ENCODE data around the gene DNMT3L. TPM values are rescaled to one million over a fixed set of nuclear protein-coding genes. Genes with fewer than 3 reads are reported as not detected.

The DNMT3L gene
- total RNA-seq, 1 donor = not detected

DNA sequence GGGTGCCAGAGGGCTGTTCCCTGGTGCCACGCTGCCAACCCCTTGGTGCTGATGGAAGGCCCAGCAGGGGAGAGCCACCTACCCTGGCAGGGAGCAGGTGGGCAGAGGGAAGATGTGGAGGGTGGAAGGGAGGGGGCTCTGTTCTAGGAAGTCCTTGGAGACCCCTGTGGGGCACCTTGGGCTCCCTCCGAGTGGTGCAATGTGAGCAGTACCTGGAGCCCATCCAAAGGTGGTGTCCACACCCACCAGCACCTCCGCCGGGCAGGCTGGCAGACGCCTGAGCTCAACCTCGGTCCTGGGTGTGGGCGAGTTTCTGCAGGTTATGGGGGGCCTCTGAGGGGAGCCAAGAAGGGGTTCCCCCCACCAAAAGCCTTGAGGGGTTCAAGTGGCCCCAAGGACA lies 11.3 kb upstream of the DNMT3L start:
- H3K9me3 ChIP-seq (ENCODE audit: low read depth, low read length) = no peaks in the 10 kb centered on the region
- TF ChIP-seq, protein P1, sequence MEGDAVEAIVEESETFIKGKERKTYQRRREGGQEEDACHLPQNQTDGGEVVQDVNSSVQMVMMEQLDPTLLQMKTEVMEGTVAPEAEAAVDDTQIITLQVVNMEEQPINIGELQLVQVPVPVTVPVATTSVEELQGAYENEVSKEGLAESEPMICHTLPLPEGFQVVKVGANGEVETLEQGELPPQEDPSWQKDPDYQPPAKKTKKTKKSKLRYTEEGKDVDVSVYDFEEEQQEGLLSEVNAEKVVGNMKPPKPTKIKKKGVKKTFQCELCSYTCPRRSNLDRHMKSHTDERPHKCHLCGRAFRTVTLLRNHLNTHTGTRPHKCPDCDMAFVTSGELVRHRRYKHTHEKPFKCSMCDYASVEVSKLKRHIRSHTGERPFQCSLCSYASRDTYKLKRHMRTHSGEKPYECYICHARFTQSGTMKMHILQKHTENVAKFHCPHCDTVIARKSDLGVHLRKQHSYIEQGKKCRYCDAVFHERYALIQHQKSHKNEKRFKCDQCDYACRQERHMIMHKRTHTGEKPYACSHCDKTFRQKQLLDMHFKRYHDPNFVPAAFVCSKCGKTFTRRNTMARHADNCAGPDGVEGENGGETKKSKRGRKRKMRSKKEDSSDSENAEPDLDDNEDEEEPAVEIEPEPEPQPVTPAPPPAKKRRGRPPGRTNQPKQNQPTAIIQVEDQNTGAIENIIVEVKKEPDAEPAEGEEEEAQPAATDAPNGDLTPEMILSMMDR (IDR thresholded peaks at IDR 0.05; ENCODE audit: extremely low read depth, low read depth, low read length) = no peak
- H3K4me1 ChIP-seq (ENCODE audit: insufficient read depth, low read length) = no peaks in the 10 kb centered on the region
- H3K4me3 ChIP-seq (ENCODE audit: insufficient read depth, low read length) = no peak overlapping the region
- no peaks in the 10 kb centered on the region for H3K36me3 ChIP-seq (ENCODE audit: insufficient read depth, low read length)
- H3K4me2 ChIP-seq (ENCODE audit: insufficient read depth, low read length) = no peak overlapping the region
- H3K27me3 ChIP-seq (ENCODE audit: insufficient read depth, low read length) = peaks cover 5% of the 10 kb centered on the region
- no peaks in the 10 kb centered on the region for H4K20me1 ChIP-seq (ENCODE audit: insufficient read depth, low read length)
- H2AFZ ChIP-seq (ENCODE audit: low read length) = no peak overlapping the region
- peak; percentile 23 for DNase-seq (ENCODE audit: insufficient read length, low spot score, missing footprints)
- H3K79me2 ChIP-seq (ENCODE audit: insufficient read depth, low read length) = no peaks in the 10 kb centered on the region
- no peak overlapping the region for H3K27ac ChIP-seq (ENCODE audit: low read depth, low read length)

- no peaks in the 10 kb centered on the region for H4K20me1 ChIP-seq (ENCODE audit: insufficient read depth, low read length)
- no peak overlapping the region for H3K27ac ChIP-seq (ENCODE audit: low read depth, low read length)
- H3K27me3 ChIP-seq (ENCODE audit: insufficient read depth, low read length) = peaks cover 5% of the 10 kb centered on the region
- no peaks in the 10 kb centered on the region for H3K79me2 ChIP-seq (ENCODE audit: insufficient read depth, low read length)
- no peaks in the 10 kb centered on the region for H3K36me3 ChIP-seq (ENCODE audit: insufficient read depth, low read length)
- no peak overlapping the region for H3K4me3 ChIP-seq (ENCODE audit: insufficient read depth, low read length)
- no peaks in the 10 kb centered on the region for H3K9me3 ChIP-seq (ENCODE audit: low read depth, low read length)
- no peak overlapping the region for H2AFZ ChIP-seq (ENCODE audit: low read length)
- H3K4me2 ChIP-seq (ENCODE audit: insufficient read depth, low read length) = no peak overlapping the region
- TF ChIP-seq, protein P1 (IDR thresholded peaks at IDR 0.05; ENCODE audit: extremely low read depth, low read depth, low read length) = no peak
- DNase-seq (ENCODE audit: insufficient read length, low spot score, missing footprints) = peak; percentile 58
- H3K4me1 ChIP-seq (ENCODE audit: insufficient read depth, low read length) = no peaks in the 10 kb centered on the region
Observed at GRCh38 chr21:44272284-44272858, 10.7 kb upstream of the DNMT3L start.

- no peaks in the 10 kb centered on the region for H4K20me1 ChIP-seq (ENCODE audit: insufficient read depth, low read length)
- H3K4me3 ChIP-seq (ENCODE audit: insufficient read depth, low read length) = no peak overlapping the region
- no peak overlapping the region for H3K27ac ChIP-seq (ENCODE audit: low read depth, low read length)
- no peak overlapping the region for H2AFZ ChIP-seq (ENCODE audit: low read length)
- H3K36me3 ChIP-seq (ENCODE audit: insufficient read depth, low read length) = no peaks in the 10 kb centered on the region
- no peak overlapping the region for H3K4me2 ChIP-seq (ENCODE audit: insufficient read depth, low read length)
- H3K79me2 ChIP-seq (ENCODE audit: insufficient read depth, low read length) = no peaks in the 10 kb centered on the region
- TF ChIP-seq, protein P1 (IDR thresholded peaks at IDR 0.05; ENCODE audit: extremely low read depth, low read depth, low read length) = no peak
- H3K4me1 ChIP-seq (ENCODE audit: insufficient read depth, low read length) = no peaks in the 10 kb centered on the region
- peak; percentile 48 for DNase-seq (ENCODE audit: insufficient read length, low spot score, missing footprints)
- no peaks in the 10 kb centered on the region for H3K9me3 ChIP-seq (ENCODE audit: low read depth, low read length)
- peaks cover 5% of the 10 kb centered on the region for H3K27me3 ChIP-seq (ENCODE audit: insufficient read depth, low read length)
Observed at GRCh38 chr21:44271558-44272283, 10.0 kb upstream of the DNMT3L start.

GRCh38 chr21:44269090-44269489 lies 7.4 kb upstream of the DNMT3L start:
- H2AFZ ChIP-seq (ENCODE audit: low read length) = no peak overlapping the region
- TF ChIP-seq, protein P1 (IDR thresholded peaks at IDR 0.05; ENCODE audit: extremely low read depth, low read depth, low read length) = no peak
- DNase-seq (ENCODE audit: insufficient read length, low spot score, missing footprints) = no peak

More at GRCh38 chr21:44269090-44269489, 7.4 kb upstream of the DNMT3L start:
- H3K36me3 ChIP-seq (ENCODE audit: insufficient read depth, low read length) = no peaks in the 10 kb centered on the region
- H3K4me1 ChIP-seq (ENCODE audit: insufficient read depth, low read length) = no peaks in the 10 kb centered on the region
- no peaks in the 10 kb centered on the region for H3K79me2 ChIP-seq (ENCODE audit: insufficient read depth, low read length)
- H3K4me3 ChIP-seq (ENCODE audit: insufficient read depth, low read length) = no peak overlapping the region
- H3K27me3 ChIP-seq (ENCODE audit: insufficient read depth, low read length) = peaks cover 5% of the 10 kb centered on the region
- no peak overlapping the region for H3K27ac ChIP-seq (ENCODE audit: low read depth, low read length)
- H3K4me2 ChIP-seq (ENCODE audit: insufficient read depth, low read length) = no peak overlapping the region
- H4K20me1 ChIP-seq (ENCODE audit: insufficient read depth, low read length) = no peaks in the 10 kb centered on the region
- no peaks in the 10 kb centered on the region for H3K9me3 ChIP-seq (ENCODE audit: low read depth, low read length)
